ENCODE results near the gene FSTL4.

Gene FSTL4

DNA sequence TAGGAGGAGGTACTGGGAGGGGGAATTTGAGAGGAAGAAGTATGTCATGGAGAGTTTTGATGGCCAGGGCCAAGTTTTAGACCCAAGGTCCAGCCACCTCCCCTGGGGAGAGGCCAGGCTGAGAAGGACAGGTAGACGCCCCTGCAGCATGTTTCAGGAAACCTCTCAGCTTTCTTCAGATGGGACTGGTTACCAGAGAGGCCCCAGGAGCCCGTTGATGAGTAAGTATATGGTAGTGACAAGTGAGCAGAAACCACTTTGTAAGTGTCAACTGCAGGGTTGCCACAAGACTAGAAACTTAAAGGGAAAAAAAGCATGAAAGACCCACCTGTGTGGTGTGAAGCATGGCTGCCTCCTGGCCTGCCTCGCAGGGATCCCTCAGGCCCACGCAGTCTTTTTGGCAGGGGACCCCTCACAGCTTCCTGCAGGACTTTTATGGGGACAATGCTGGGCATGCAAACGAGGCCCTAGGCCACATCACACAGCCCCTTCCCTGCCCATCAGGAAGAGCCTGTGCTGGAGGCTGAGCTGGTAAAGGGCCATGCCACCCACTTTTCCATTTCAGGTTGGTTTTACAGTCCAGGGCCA is 255.9 kb downstream of the FSTL4 start:
- FAIRE-seq (no peak), DNase-seq (ENCODE audit: insufficient read length, low spot score) (no peak)

DNA sequence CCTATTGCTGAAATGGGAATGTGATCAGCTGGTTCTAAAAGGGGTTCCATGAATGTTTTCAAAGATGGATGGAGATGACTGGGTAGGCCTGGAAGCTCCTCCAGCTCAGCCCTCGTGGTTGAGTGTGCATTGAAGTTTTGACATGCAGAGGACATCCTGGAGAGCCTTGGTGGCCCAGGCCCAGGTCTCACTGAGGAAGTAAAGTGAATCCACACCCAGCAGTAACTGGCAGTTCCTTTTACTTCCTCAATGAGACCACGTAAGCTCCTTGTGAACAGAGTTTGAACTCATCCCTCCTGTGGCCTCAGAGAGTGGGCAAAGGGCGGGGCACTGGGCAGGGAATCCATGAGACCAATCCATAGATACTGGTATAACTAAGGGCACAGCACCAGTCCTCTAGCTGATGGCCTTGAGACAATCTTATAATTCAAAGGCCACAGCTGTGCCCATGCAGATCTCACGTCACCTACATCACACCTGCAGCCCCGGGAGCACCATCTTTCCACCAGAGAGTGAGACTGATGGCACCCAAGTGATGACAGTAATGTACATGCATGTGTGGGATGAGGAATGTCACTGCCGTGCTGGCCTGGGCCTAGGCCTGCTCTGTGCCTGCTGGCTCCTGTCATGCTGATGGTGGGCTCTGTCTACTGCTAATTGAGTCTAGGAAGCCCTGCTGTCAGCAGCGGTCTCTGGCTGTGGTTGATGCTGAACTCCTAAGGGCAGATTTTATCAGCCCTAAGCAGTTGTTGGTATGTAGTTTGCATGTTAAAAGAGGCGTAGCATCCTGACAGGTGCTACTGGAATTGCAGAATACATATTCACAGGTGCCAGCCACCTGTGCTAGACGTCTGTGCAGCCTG is 257.8 kb downstream of the FSTL4 start:
- DNase-seq (ENCODE audit: insufficient read length, low spot score): no peak
- FAIRE-seq: no peak

DNA sequence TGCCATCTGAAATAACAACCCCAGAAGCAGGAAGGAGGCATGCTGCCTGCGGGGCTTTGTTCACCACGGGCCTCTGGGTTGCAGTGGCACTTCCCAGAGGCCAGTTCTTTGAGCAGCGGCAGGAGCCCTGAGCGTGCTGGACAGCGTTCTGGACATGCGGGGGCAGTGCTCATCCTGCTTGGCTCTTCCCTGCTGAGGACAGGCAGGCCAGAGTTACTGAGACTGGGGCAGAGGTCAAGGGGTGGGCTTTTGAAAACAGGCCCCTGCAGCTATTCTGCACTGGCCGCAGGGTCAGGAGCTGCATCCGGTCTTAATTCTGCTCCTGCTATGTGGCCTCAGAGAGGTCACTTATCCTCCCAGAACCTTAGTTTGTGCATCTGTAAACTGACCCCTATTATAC is 258.6 kb downstream of the FSTL4 start:
- FAIRE-seq: no peak
- no peak for DNase-seq (ENCODE audit: insufficient read length, low spot score)

DNA sequence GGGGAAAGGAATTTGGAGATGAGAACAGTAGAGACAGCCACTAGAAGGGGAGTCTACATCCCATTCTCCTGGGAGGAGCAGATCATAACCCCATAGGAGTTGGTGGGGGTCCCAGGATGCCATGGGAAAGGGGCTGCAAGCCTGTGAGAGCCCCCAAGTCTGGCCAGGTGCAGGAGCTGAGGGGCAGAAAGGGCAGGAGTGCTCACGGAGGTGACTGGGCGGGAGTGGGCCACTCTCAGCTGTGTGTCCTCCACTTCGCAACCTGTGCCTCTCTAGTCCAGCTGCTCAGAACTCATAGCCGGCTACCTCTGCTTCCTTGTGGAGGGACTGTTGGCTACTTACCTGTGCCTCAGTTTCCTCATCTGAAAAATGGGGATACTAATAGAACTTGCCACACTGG is 263.9 kb downstream of the FSTL4 start:
- FAIRE-seq (no peak), DNase-seq (ENCODE audit: insufficient read length, low spot score) (no peak)

DNA sequence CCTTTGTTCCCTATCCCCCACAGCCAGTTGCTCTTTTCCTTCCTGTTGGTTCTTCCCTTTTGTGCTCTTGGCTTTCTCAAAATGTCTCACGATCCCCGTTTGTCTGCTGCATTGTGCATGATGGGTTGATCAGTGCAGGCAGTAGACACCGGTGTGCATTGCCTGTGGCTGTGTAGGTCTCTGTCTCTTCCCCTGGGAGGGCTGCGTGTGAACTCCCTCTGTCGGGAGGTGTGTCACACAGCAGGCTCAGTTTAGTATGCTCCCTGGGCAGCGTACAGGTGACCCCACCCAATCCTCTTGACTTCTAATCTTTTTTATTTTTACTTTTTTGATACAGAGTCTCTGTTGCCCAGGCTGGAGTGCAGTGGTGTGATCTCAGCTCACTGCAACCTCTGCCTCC is 265.3 kb downstream of the FSTL4 start:
- FAIRE-seq (peak; percentile 20), DNase-seq (ENCODE audit: insufficient read length, low spot score) (no peak)

DNA sequence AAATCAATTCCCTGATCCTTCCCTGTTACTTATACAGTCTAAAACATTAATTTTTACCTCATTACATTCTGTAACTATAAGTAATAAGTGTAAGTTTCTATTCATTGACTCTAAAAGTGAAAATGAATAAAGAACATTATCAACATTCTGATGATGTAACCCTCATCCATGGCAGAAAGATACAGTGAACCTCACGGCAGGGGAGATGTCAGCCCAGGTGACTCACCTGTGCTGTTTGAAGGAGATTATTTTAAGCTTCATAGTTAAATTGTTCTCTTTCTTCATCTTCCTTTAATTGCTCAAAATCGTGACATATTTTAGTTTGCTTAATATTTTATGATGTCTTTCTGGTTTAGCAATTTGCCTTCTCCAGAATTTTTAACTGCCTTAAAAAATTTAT is 268.1 kb downstream of the FSTL4 start:
- FAIRE-seq (no peak), DNase-seq (ENCODE audit: insufficient read length, low spot score) (no peak)

DNA sequence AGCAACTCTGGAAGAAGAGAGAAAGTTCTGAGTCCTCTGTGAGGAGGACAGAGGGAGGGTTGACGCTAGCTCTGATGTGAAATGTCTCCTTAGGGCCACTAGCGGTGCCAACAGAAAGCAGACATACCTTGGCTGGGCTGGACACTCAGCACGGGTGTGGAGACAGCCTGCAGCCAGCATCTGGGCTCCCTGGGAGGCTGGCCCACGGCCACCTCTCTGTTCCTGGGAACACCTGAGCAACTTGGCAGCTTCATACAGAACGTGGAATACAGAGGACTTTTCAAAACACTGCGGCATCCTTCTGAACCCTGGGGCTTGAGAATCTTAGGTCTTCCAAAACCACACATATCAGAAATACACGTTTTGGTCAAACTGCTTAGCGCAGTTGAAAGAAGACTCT is 269.1 kb downstream of the FSTL4 start:
- FAIRE-seq (no peak), DNase-seq (ENCODE audit: insufficient read length, low spot score) (no peak)

DNA sequence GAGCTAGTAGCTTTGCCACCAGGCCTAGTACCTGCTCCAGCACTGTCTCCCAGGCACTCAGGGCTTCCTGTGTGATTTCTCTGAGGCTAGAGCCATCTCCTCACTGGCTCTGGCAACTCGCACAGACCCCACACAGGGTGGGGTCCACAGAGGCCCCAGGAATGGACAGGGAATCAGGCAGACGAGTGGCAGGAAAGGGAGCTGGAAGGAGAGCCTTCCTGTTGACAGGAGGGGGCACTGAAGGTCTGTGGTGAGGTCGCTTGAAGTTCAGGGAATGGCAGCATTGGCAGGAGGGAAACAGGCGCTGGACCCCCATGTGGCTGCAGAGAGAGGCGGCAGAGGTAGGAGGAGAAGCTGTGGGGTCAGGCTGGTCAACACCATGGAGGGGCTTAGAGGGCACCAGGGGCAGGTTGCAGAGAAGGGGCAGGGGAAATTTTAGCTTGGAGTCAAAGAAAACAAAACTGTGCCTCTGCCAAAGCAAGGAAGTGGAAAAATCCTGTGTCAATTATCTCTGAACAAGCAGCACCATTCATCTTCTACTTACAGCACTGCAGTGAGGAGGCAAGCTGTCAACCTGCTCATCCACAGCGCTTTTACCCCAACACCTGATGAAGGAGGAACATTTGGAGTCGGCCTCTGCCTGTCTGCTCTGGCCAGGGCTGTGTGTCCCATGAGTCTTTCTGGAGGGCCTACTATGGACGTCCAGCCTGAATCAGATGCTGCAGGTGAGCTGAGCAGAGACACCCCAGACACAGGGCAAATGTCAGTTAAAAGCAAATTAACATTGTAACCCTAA is 270.2 kb downstream of the FSTL4 start:
- FAIRE-seq: no peak
- DNase-seq (ENCODE audit: insufficient read length, low spot score): no peak

DNA sequence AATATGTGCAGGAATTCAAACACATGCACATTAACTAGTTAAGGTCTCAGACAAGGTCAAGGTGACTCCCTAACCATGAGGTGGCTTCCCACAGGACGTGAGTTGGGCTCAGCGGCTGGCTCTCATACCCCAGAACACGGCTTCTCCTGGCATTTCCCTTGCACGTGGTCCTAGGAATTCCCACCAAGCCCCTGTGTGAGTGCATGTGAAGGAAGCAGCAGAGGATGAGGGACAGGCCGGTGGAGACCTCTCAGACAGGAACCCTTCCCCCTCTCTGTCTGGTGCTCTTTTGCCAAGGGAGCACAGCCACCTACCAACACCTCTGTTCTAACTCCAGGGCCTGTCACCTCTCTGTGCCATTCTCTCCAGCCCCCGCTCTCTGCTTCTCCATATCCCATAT is 271.0 kb downstream of the FSTL4 start:
- no peak for DNase-seq (ENCODE audit: insufficient read length, low spot score)
- no peak for FAIRE-seq

DNA sequence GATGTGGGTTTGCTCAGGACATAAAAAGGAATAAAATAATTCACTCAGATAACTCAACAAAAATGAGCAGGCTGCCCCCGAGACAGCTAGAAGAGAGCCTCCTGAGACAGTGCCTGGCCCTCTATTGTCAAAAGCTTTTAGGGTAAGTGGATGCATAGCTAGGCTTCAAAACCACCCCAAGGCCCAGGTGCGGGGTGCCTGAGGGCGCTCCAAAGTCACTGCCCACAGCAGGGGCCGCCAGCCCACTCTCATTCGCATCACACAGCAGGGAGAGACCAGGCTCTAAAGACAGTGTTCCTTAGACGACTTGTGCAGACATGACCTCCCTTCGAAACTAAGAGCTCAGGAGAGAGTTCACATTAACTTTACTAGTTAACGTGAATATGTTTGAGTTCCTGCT is 271.5 kb downstream of the FSTL4 start:
- no peak for FAIRE-seq
- no peak for DNase-seq (ENCODE audit: insufficient read length, low spot score)

DNA sequence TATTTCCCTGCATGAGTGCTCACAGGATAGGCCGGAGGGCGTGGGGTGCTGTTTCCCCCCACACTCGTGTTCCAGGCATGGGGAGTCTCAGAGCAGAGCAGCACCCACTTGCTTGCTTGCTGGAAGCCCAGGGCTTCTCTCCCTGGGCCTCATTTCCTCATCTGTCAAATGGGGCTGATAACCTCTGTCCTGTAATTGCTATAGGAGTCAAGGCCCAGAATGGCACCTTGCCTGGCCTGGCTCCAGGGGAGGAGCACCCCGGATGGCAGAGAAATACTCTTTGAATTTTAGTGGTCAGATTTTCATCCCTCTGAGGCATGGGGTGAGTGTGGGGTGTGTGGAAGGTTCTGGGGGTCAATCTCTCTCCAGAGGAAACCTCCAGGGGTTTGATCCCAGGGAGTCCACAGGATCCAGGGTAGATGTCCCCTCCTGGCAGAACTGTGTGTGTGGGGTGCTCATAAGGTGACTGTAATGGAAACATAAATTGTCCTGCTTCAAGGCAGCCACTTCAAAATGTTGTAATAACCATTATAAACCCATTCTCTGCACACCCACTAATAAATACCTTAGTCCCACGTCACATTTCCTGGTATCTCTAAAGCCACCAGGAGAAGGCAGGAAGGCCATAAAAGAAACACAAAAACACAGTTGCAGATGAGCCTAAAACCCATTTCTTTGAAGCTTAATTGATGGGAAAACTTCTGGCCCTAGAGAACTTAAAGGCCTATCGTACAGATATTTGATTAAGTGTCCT is 272.2 kb downstream of the FSTL4 start:
- FAIRE-seq: no peak
- no peak for DNase-seq (ENCODE audit: insufficient read length, low spot score)

DNA sequence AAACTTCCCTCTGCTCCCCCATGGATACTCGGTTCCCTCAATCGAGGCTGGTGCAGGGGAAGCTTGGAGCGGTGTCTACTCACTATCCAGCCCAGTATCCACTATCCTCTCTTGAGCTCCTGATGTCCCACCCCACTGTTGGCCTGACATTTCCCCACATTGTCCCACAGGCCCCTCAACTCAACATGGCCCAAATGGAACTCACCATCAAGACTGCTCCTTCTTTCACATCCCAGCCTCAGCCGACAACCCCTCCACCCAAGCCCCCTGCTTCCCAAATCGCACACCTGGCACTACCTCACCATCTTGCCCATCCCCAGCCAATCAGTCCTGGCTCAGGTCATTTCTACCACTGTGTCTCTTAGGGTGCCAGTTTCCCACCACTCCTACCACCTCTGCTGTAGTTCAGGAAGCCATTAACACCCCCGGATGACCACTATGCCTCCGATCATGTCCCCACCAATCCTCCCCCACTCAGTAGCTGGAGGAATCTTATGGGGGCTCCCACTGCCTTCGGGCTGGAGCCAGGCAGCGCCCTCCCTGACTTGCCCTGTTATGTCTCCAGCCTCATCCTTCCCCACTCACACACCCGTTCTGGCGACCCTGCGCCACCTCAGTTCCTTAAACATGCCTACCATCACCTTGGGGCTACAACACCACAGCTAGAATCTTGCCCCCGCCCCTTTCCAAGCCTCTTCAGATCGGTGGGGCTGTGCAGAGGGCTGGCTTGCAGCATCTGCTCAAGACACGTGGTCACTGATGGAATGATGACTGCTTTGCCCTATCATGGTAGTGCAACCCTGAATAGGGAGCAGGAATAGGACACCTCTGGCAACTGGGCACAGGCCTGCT is 273.6 kb downstream of the FSTL4 start:
- FAIRE-seq (no peak), DNase-seq (ENCODE audit: insufficient read length, low spot score) (no peak)

DNA sequence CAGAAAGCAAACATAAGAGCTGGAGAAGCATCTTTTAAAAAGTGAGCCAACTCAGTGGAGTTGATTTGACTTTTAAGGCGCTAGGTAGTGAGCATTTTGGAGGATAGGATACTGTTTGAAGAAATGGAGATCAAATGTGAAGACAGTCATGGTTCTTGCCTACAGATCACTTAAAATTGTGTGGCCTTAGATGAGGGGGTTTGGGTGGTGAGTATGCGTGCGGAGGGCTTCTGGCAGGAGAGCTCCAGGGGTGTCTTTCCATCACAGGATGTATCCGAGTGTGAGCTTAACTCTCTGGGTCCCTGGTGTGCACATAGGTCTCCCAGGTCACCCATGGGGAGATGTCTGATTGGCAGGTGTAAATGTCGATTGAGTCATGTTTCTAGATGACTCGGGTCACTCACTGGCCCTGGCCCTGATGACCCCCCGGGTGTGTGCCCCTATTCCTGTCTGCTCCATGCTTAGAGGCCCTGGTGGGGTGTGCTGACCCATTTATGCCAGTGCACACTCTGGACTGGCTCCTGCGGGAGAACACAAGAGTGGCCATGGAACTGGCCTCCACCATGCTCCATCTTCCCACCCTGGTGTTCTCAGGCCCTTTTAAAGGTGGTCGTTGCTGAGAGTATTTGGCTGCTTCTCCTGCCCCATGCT is 274.4 kb downstream of the FSTL4 start:
- no peak for DNase-seq (ENCODE audit: insufficient read length, low spot score)
- FAIRE-seq: no peak

DNA sequence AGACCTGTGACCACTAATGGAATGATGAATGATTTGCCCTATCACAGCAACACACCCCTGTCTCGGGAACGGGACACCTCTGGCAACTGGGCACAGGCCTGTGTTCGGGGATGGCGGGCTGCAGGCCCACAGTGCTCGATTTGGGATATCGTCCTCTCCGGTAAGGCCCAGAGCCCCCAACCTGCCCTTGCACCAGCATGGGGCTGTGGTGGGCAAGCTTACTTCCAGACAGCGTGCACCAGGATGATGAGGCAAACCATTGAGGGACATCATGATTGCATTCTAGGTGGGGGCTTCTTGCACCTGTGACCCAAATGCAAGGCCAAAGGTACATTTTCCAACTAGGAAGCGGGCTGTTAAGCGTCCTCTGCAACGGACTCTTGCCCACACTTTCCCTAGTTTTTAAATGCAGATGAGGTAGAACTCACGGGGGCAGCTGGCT is 275.4 kb downstream of the FSTL4 start:
- DNase-seq (ENCODE audit: insufficient read length, low spot score) (no peak), FAIRE-seq (no peak)

DNA sequence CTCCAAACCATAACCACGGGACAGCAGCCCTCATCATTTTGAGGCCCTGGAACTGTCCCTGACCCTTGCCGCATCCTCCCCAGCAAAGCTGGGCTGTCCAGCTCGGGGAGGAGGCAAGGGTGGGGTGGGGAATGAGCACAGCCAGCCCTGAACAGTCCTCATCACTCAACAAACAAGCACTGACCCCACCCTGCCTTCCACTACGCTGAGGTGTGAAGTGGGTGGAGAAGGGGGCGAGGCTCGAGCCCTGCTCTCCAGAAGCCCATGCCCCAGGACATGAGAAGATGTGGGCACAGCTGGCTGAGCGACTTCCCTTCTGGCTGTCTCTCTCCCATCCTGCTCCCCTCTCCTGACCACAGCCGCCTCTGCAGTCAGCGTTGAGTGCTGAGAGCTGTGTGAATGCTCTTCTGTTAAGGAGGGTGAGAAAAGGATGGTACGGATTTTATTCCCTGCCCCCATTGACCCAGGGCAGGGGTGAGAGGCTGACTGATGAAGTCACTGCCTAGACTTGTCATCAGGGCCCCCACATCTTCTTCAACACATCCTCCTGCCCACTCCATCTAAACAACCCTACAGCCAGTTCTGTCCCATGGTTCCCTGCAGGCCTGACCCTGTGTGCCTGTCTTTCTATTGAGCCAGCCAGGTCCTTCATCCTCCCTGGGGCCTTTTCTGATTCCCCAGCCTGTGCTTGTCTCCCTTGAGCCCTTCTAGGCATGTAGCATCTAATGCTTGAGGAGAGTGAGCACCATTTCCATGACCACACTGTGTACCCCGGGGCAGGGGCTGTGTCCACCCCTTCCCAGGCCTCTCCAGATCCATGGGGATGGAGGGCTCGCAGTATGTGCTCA is 276.0 kb downstream of the FSTL4 start:
- FAIRE-seq: no peak
- DNase-seq (ENCODE audit: insufficient read length, low spot score): no peak

DNA sequence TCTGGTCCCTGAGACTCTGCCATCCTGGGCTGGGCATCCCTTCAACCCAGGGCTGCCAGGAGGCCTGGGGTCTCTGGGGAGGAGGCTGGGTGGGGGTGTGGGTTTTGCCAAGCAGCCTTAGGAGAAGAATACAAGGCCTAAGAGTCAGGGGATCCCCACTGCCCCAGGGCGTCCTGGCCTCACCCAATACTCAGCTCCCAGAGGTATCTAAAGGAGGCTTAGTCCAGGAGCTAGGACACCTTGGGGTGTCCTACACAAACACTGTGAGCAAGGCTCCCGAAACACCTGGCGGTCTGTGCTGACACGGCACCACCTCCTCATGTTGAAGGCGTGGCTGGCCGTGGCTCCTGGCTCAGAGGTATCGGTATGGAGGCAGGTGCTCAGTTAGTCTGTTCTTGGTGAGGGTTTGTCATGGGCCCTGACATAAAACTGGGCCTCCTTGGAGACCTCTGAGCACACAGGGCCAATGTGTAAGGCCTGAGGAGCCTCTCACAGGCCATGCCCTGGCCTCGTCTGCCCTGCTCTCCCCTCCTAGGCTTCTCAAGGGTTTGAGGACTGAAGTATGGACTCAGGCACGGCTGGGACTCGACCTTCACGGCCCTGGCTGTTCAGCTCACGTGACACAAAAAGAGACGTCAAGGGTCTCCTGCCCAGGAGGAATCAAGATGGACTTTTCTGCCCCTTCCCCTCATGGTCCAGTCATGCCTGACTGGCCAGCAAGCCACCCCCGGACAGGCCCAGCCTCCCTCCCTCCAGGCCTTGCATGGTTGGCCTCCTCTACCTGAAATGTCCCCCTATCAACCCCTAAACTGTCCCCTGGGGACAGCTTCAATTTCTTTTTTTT is 277.3 kb downstream of the FSTL4 start:
- no peak for FAIRE-seq

DNA sequence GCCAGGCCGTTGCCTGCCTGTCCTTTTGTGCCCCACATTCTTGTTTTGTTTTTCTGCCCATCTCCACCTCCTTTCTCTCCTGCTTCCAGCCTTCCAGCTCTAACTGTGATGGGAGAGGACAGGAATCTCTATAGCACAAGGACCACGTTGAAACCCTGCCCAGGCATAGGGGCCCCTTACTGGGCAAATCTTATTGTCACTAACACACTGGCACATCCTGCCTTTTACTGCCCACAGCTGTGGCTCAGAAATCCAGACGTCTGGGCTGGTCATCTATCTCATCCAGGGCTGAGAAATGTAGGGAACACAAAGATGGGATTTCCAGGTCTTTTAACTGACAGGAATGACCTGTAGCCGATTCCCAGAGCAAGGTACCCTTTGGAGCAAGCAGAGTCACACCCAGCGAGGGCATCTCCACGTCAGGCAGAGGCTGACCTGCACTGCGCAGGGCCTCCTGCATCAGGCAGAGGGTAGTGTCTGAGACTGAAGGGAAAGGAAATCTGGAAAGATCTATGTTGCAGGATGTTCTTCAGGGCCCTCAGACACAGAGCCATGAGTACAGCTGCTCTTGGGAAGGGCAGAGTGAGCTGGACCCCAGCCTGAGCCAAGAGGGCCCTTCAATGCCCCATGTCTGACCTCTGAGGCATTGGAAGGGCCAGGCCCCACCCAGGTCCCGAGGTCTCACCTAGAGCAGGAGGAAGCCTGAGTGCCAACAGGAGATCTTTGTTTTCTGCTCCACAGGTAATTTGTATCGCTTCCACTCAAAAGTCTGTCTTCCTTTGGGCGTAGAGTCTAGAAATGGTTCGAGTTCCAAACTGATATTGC is 278.8 kb downstream of the FSTL4 start:
- FAIRE-seq (no peak), DNase-seq (ENCODE audit: insufficient read length, low spot score) (no peak)

More for the DNA sequence above, 277.3 kb downstream of the FSTL4 start:
- DNase-seq (ENCODE audit: insufficient read length, low spot score): no peak

Data from HTR-8/SVneo (cell line).